ENCODE measurements around the gene CFAP69.

Gene CFAP69

GRCh38 chr7:90244909-90245851 lies at the start of gene CFAP69:
Gene CFAP69 (plus strand): TSS chr7:90245174. CDS start chr7:90245425, 251 bp downstream.
- peak; percentile 74 to 80 for DNase-seq (ENCODE audit: low read depth in 2 of 2)

GRCh38 chr7:90201500-90202195 lies 43.3 kb upstream of the CFAP69 start:
- no peak for DNase-seq (ENCODE audit: low read depth in 2 of 2)

GRCh38 chr7:90207956-90208355 lies 37.0 kb upstream of the CFAP69 start:
- DNase-seq (ENCODE audit: low read depth in 2 of 2): no peak

GRCh38 chr7:90209776-90210175 lies 35.2 kb upstream of the CFAP69 start:
- no peak for DNase-seq (ENCODE audit: low read depth in 2 of 2)

- no peak for DNase-seq (ENCODE audit: low read depth in 2 of 2)
Measured at GRCh38 chr7:90210475-90210874, 34.5 kb upstream of the CFAP69 start.

- no peak for DNase-seq (ENCODE audit: low read depth in 2 of 2)
Measured at GRCh38 chr7:90210981-90211380, 34.0 kb upstream of the CFAP69 start.

- peak; percentile 1 to 19 for DNase-seq (ENCODE audit: low read depth in 2 of 2)
Measured at GRCh38 chr7:90211391-90212148, 33.4 kb upstream of the CFAP69 start, which contains the start of gene STEAP2. Gene STEAP2 (plus strand): TSS chr7:90211740. CDS start chr7:90225083, 13,343 bp downstream.

- DNase-seq (ENCODE audit: low read depth in 2 of 2): no peak
Measured at GRCh38 chr7:90212149-90212495, 32.9 kb upstream of the CFAP69 start.

- DNase-seq (ENCODE audit: low read depth in 2 of 2): no peak
Measured at GRCh38 chr7:90213521-90213920, 31.5 kb upstream of the CFAP69 start.

GRCh38 chr7:90216080-90216674 lies 28.8 kb upstream of the CFAP69 start:
- no peak for DNase-seq (ENCODE audit: low read depth in 2 of 2)

- no peak for DNase-seq (ENCODE audit: low read depth in 2 of 2)
Measured at GRCh38 chr7:90216771-90217170, 28.2 kb upstream of the CFAP69 start.

GRCh38 chr7:90222390-90222789 lies 22.6 kb upstream of the CFAP69 start:
- no peak for DNase-seq (ENCODE audit: low read depth in 2 of 2)

GRCh38 chr7:90222811-90223725 lies 21.9 kb upstream of the CFAP69 start:
- DNase-seq (ENCODE audit: low read depth in 2 of 2): no peak

GRCh38 chr7:90224195-90224594 lies 20.8 kb upstream of the CFAP69 start:
- DNase-seq (ENCODE audit: low read depth in 2 of 2): no peak

- no peak for DNase-seq (ENCODE audit: low read depth in 2 of 2)
Measured at GRCh38 chr7:90225181-90225580, 19.8 kb upstream of the CFAP69 start.

GRCh38 chr7:90225601-90226000 lies 19.4 kb upstream of the CFAP69 start:
- no peak for DNase-seq (ENCODE audit: low read depth in 2 of 2)

- DNase-seq (ENCODE audit: low read depth in 2 of 2): no peak
Measured at GRCh38 chr7:90227259-90227658, 17.7 kb upstream of the CFAP69 start.

GRCh38 chr7:90229682-90230081 lies 15.3 kb upstream of the CFAP69 start:
- DNase-seq (ENCODE audit: low read depth in 2 of 2): no peak

- DNase-seq (ENCODE audit: low read depth in 2 of 2): no peak
Measured at GRCh38 chr7:90230834-90231233, 14.1 kb upstream of the CFAP69 start.

GRCh38 chr7:90231304-90231703 lies 13.7 kb upstream of the CFAP69 start:
- no peak for DNase-seq (ENCODE audit: low read depth in 2 of 2)

GRCh38 chr7:90232430-90232829 lies 12.5 kb upstream of the CFAP69 start:
- no peak for DNase-seq (ENCODE audit: low read depth in 2 of 2)
